Measurements from ENCODE around the gene ACBD6. TPM values are rescaled to one million over a fixed set of nuclear protein-coding genes. Genes with fewer than 3 reads are reported as not detected.

ACBD6 gene
- total and polyA plus RNA-seq, 2 donors (not counting 1 experiment from before 2014, with no cell fraction given), result 52.9 to 80.9 TPM

DNA sequence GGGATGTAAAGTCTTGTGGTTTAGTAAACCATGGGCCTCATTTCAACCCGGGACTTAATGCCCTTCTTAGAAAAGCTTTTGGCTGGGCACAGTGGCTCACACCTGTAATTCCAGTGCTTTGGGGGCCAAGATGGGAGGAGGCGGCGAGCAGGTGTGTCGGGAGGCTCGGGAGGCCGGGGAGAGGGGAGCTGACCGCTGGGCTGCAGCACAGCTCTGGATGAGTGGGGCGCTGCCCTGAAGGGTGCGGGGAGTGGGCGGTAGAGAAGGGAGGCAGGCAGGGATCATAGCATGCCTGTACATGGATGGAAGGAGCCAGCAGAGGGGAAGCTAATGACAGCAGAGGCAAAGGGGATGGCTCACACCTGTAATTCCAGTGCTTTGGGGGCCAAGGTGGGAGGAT is 241.3 kb downstream of the ACBD6 start:
- no peaks in the 10 kb centered on the region for H3K36me3 ChIP-seq (replicated peaks in 1 of 2; ENCODE audit: control extremely low read depth in 1 of 2, control insufficient read depth in 1 of 2, extremely low read depth in 1 of 2, insufficient read depth in 2 of 2, low read length in 1 of 2)
- no peak overlapping the region for H3K27ac ChIP-seq (ENCODE audit: low read length in 2 of 2)
- Mint-ChIP-seq H3K4me3 (no peak overlapping the region), H3K27me3 (peaks cover 22% of the 10 kb centered on the region), H3K9me3 (ENCODE audit: insufficient read depth) (no peaks in the 10 kb centered on the region), H3K27ac (no peak overlapping the region), H3K4me1 (no peaks in the 10 kb centered on the region)
- H3K4me3 ChIP-seq (ENCODE audit: control extremely low read depth in 1 of 5, extremely low read depth in 1 of 5, insufficient read depth in 1 of 5, low read depth in 2 of 5, low read length in 4 of 5), result no peak overlapping the region
- CTCF ChIA-PET, result interaction anchor here (1.0 to 1.3 kb wide), 2 partner anchors 8 to 217 kb away, joined by 4 to 6 read pairs; no protein-coding TSS in a partner anchor
- peaks cover 0 to 15% (median 0%) of the 10 kb centered on the region in 4 experiments for H3K27me3 ChIP-seq (replicated peaks in 1 of 4; ENCODE audit: control extremely low read depth in 1 of 4, control insufficient read depth in 3 of 4, insufficient read depth in 4 of 4, low read length in 3 of 4)
- H3K4me1 ChIP-seq (ENCODE audit: control insufficient read depth in 2 of 2, insufficient read depth in 2 of 2, low read length in 2 of 2), result no peaks in the 10 kb centered on the region
- H2AFZ ChIP-seq (ENCODE audit: insufficient read depth, low read depth, low read length, poor library complexity, severe bottlenecking), result no peak overlapping the region
- no peaks in the 10 kb centered on the region for H4K20me1 ChIP-seq (ENCODE audit: control insufficient read depth, insufficient read depth, low read length, poor library complexity, severe bottlenecking)
- WGBS (ENCODE audit: insufficient coverage), result 89% methylated on average over 10 of the region's 10 CpGs
- intact Hi-C loops (cut with micrococcal nuclease), result no loop called here
- no peak overlapping the region for H3K9ac ChIP-seq (ENCODE audit: low read length)
- H3K4me2 ChIP-seq (replicated peaks; ENCODE audit: low read depth, low read length, poor library complexity, severe bottlenecking), result no peak overlapping the region
- TF ChIP-seq, protein P1, sequence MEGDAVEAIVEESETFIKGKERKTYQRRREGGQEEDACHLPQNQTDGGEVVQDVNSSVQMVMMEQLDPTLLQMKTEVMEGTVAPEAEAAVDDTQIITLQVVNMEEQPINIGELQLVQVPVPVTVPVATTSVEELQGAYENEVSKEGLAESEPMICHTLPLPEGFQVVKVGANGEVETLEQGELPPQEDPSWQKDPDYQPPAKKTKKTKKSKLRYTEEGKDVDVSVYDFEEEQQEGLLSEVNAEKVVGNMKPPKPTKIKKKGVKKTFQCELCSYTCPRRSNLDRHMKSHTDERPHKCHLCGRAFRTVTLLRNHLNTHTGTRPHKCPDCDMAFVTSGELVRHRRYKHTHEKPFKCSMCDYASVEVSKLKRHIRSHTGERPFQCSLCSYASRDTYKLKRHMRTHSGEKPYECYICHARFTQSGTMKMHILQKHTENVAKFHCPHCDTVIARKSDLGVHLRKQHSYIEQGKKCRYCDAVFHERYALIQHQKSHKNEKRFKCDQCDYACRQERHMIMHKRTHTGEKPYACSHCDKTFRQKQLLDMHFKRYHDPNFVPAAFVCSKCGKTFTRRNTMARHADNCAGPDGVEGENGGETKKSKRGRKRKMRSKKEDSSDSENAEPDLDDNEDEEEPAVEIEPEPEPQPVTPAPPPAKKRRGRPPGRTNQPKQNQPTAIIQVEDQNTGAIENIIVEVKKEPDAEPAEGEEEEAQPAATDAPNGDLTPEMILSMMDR (IDR thresholded peaks at IDR 0.05), result no peak
- no peak for TF ChIP-seq EZH2 (IDR thresholded peaks at IDR 0.05; ENCODE audit: borderline replicate concordance, insufficient read depth, low read depth, low read length, poor library complexity, severe bottlenecking)
- no peak for ATAC-seq (ENCODE audit: low read depth)
- no peaks in the 10 kb centered on the region for H3K79me2 ChIP-seq (ENCODE audit: control insufficient read depth, insufficient read depth, low read length)
- peaks cover 0 to 4% (median 0%) of the 10 kb centered on the region in 3 donors for H3K9me3 ChIP-seq (ENCODE audit: control extremely low read depth in 1 of 3, control insufficient read depth in 2 of 3, insufficient read depth in 1 of 3, low read length in 2 of 3)
- DNase-seq, result no peak
- POLR2A ChIA-PET, result no interaction called here

DNA sequence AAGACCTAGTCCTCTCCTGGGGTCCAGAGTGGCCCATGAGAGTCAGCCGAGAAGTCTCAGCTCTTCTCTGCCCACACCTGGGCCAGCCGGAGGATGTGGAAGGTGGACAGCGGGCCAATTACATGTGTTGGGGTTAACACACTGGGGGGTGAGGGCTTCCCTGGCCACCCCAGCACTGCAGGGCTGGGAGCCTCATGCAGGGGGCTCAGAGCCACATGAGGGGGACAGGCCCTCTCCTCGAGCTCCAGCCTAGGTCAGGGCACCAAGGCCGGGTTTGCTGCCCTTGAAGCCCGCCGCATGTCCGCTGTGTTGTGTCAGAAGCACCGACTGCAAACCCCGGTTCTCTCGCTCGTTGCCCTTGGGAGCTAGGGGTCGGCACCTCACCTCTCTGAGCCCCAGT is 241.8 kb downstream of the ACBD6 start:
- no peak overlapping the region for H3K4me3 Mint-ChIP-seq
- no peaks in the 10 kb centered on the region for H3K4me1 ChIP-seq (ENCODE audit: control insufficient read depth in 2 of 2, insufficient read depth in 2 of 2, low read length in 2 of 2)
- no peak overlapping the region for H3K4me2 ChIP-seq (replicated peaks; ENCODE audit: low read depth, low read length, poor library complexity, severe bottlenecking)
- H3K27me3 ChIP-seq (replicated peaks in 1 of 4; ENCODE audit: control extremely low read depth in 1 of 4, control insufficient read depth in 3 of 4, insufficient read depth in 4 of 4, low read length in 3 of 4), result peaks cover 0 to 20% (median 0%) of the 10 kb centered on the region in 4 experiments
- 91% methylated on average over 12 of the region's 13 CpGs for WGBS (ENCODE audit: insufficient coverage)
- CTCF ChIA-PET, result interaction anchor here (1.3 kb wide), 1 partner anchor 218 kb away, joined by 6 read pairs; no protein-coding TSS in a partner anchor
- H4K20me1 ChIP-seq (ENCODE audit: control insufficient read depth, insufficient read depth, low read length, poor library complexity, severe bottlenecking), result no peaks in the 10 kb centered on the region
- TF ChIP-seq EZH2 (IDR thresholded peaks at IDR 0.05; ENCODE audit: borderline replicate concordance, insufficient read depth, low read depth, low read length, poor library complexity, severe bottlenecking), result no peak
- TF ChIP-seq, protein P1 (IDR thresholded peaks at IDR 0.05), result no peak
- H3K27ac ChIP-seq (ENCODE audit: low read length in 2 of 2), result no peak overlapping the region
- no peak overlapping the region for H2AFZ ChIP-seq (ENCODE audit: insufficient read depth, low read depth, low read length, poor library complexity, severe bottlenecking)
- DNase-seq (no peak), ATAC-seq (ENCODE audit: low read depth) (no peak)
- intact Hi-C loops (cut with micrococcal nuclease), result no loop called here
- peaks cover 26% of the 10 kb centered on the region for H3K27me3 Mint-ChIP-seq
- no peaks in the 10 kb centered on the region for H3K9me3 Mint-ChIP-seq (ENCODE audit: insufficient read depth)
- POLR2A ChIA-PET, result no interaction called here
- no peaks in the 10 kb centered on the region for H3K36me3 ChIP-seq (replicated peaks in 1 of 2; ENCODE audit: control extremely low read depth in 1 of 2, control insufficient read depth in 1 of 2, extremely low read depth in 1 of 2, insufficient read depth in 2 of 2, low read length in 1 of 2)
- H3K4me1 Mint-ChIP-seq, result no peaks in the 10 kb centered on the region
- no peak overlapping the region for H3K27ac Mint-ChIP-seq
- no peaks in the 10 kb centered on the region for H3K79me2 ChIP-seq (ENCODE audit: control insufficient read depth, insufficient read depth, low read length)
- no peak overlapping the region for H3K9ac ChIP-seq (ENCODE audit: low read length)
- H3K4me3 ChIP-seq (ENCODE audit: control extremely low read depth in 1 of 5, extremely low read depth in 1 of 5, insufficient read depth in 1 of 5, low read depth in 2 of 5, low read length in 4 of 5), result no peak overlapping the region
- peaks cover 0 to 4% (median 0%) of the 10 kb centered on the region in 3 donors for H3K9me3 ChIP-seq (ENCODE audit: control extremely low read depth in 1 of 3, control insufficient read depth in 2 of 3, insufficient read depth in 1 of 3, low read length in 2 of 3)

Measured in B cell (primary cell).